Thyroid gland (tissue), 4 donors: ENCODE measurements around the gene CAMK1D.

Source experiments
- CTCF ChIP-seq, 6 experiments: fragments of 200-600 bp in 3 of 6; fragments of 450-650 bp in 3 of 6; sonication (generic) in 3 of 6; IDR thresholded peaks; one replicate each; pipeline ENCODE4 v1.5.1; 2016 to 2019; ENCODE audit warnings: antibody characterized with exemption in 6 of 6, mild to moderate bottlenecking in 2 of 6, inconsistent platforms in 1 of 6, moderate library complexity in 1 of 6
- POLR2A ChIP-seq, 2 donors: fragments of 450-650 bp; IDR thresholded peaks; one replicate each; pipeline ENCODE4 v1.6.1; 2017; ENCODE audit warnings: antibody characterized with exemption in 2 of 2, mild to moderate bottlenecking in 2 of 2, moderate library complexity in 1 of 2

- TF ChIP-seq CTCF (IDR thresholded peaks at IDR 0.05) (no peak), POLR2A (IDR thresholded peaks at IDR 0.05) (no peak)
Observed at GRCh38 chr10:12377658-12378290, 28.4 kb downstream of the CAMK1D start.
